ENCODE measurements around the gene TAF1D.

The TAF1D gene

GRCh38 chr11:93732237-93732892 is 8.9 kb downstream of the TAF1D start:
- Histone ChIP-seq H2AK5ac (ENCODE audit: low read length, severe bottlenecking) (no peak overlapping the region), H3K23ac (ENCODE audit: low read length in 2 of 2) (no peak overlapping the region), H3K4me2 (ENCODE audit: low read length, poor library complexity, severe bottlenecking) (no peak overlapping the region), H3K27me3 (ENCODE audit: control insufficient read depth in 1 of 2, insufficient read depth in 1 of 2, low read length in 2 of 2) (no peaks in the 10 kb centered on the region), H3K4me1 (ENCODE audit: control insufficient read depth, insufficient read depth, low read depth, low read length) (peaks cover 4% of the 10 kb centered on the region), H2AFZ (ENCODE audit: low read depth, low read length) (no peak overlapping the region), H4K8ac (ENCODE audit: low read length) (no peak overlapping the region), H3K14ac (ENCODE audit: low read length in 2 of 2) (no peak overlapping the region), H3K36me3 (ENCODE audit: control insufficient read depth in 1 of 2, insufficient read depth in 2 of 2, low read depth in 1 of 2, low read length in 2 of 2) (peaks cover 15 to 100% of the 10 kb centered on the region in 2 experiments), H3K4me3 (ENCODE audit: insufficient read depth in 1 of 2, low read depth in 1 of 2, low read length in 2 of 2) (no peak overlapping the region), H3K27ac (ENCODE audit: low read length, poor library complexity, severe bottlenecking) (peak overlapping the region; percentile 26), H2BK120ac (ENCODE audit: low read depth, low read length) (no peak overlapping the region), H3K79me1 (replicated peaks; ENCODE audit: low read length, poor library complexity, severe bottlenecking) (peaks cover 3% of the 10 kb centered on the region), H3K18ac (ENCODE audit: low read depth in 1 of 2, low read length in 2 of 2) (no peak overlapping the region), H2BK15ac (ENCODE audit: low read depth, poor library complexity, severe bottlenecking) (no peak overlapping the region), H3K4ac (ENCODE audit: low read depth in 1 of 2, low read length in 2 of 2) (no peak overlapping the region), H3K9me3 (ENCODE audit: control insufficient read depth, low read length) (no peaks in the 10 kb centered on the region), H2BK12ac (ENCODE audit: low read length in 2 of 2) (no peak overlapping the region), H4K91ac (ENCODE audit: low read length) (no peak overlapping the region), H2BK5ac (ENCODE audit: low read depth, low read length, poor library complexity, severe bottlenecking) (no peak overlapping the region), H3K9ac (ENCODE audit: low read length) (no peak overlapping the region)
- DNase-seq = no peak
- WGBS = 86% methylated on average over 3 of the region's 4 CpGs

GRCh38 chr11:93730108-93731107 is 10.9 kb downstream of the TAF1D start:
- Histone ChIP-seq H3K23ac (ENCODE audit: low read length in 2 of 2) (no peak overlapping the region), H3K4me2 (ENCODE audit: low read length, poor library complexity, severe bottlenecking) (no peak overlapping the region), H3K79me1 (replicated peaks; ENCODE audit: low read length, poor library complexity, severe bottlenecking) (peaks cover 2% of the 10 kb centered on the region), H4K8ac (ENCODE audit: low read length) (no peak overlapping the region), H2BK12ac (ENCODE audit: low read length in 2 of 2) (no peak overlapping the region), H4K91ac (ENCODE audit: low read length) (no peak overlapping the region), H3K27me3 (ENCODE audit: control insufficient read depth in 1 of 2, insufficient read depth in 1 of 2, low read length in 2 of 2) (no peaks in the 10 kb centered on the region), H3K9me3 (ENCODE audit: control insufficient read depth, low read length) (no peaks in the 10 kb centered on the region), H3K4me3 (ENCODE audit: insufficient read depth in 1 of 2, low read depth in 1 of 2, low read length in 2 of 2) (no peak overlapping the region), H3K9ac (ENCODE audit: low read length) (peak overlapping the region; percentile 1), H3K27ac (ENCODE audit: low read length, poor library complexity, severe bottlenecking) (no peak overlapping the region), H2BK120ac (ENCODE audit: low read depth, low read length) (no peak overlapping the region), H3K4ac (ENCODE audit: low read depth in 1 of 2, low read length in 2 of 2) (no peak overlapping the region), H3K18ac (ENCODE audit: low read depth in 1 of 2, low read length in 2 of 2) (no peak overlapping the region), H2AFZ (ENCODE audit: low read depth, low read length) (no peak overlapping the region), H3K14ac (ENCODE audit: low read length in 2 of 2) (no peak overlapping the region), H3K36me3 (ENCODE audit: control insufficient read depth in 1 of 2, insufficient read depth in 2 of 2, low read depth in 1 of 2, low read length in 2 of 2) (peaks cover 14 to 96% of the 10 kb centered on the region in 2 experiments), H3K4me1 (ENCODE audit: control insufficient read depth, insufficient read depth, low read depth, low read length) (peaks cover 4% of the 10 kb centered on the region), H2BK15ac (ENCODE audit: low read depth, poor library complexity, severe bottlenecking) (no peak overlapping the region), H2AK5ac (ENCODE audit: low read length, severe bottlenecking) (no peak overlapping the region), H2BK5ac (ENCODE audit: low read depth, low read length, poor library complexity, severe bottlenecking) (no peak overlapping the region)
- no peak for DNase-seq
- over 99% methylated on average over 3 of the region's 5 CpGs for WGBS

- H3K27ac ChIP-seq (ENCODE audit: low read length, poor library complexity, severe bottlenecking) = no peak overlapping the region
- no peak overlapping the region for H3K23ac ChIP-seq (ENCODE audit: low read length in 2 of 2)
- WGBS = 100% methylated on average over 4 of the region's 5 CpGs
- no peak overlapping the region for H2AFZ ChIP-seq (ENCODE audit: low read depth, low read length)
- H3K27me3 ChIP-seq (ENCODE audit: control insufficient read depth in 1 of 2, insufficient read depth in 1 of 2, low read length in 2 of 2) = no peaks in the 10 kb centered on the region
- H3K4me2 ChIP-seq (ENCODE audit: low read length, poor library complexity, severe bottlenecking) = no peak overlapping the region
- H3K4me1 ChIP-seq (ENCODE audit: control insufficient read depth, insufficient read depth, low read depth, low read length) = peaks cover 2% of the 10 kb centered on the region
- H3K9ac ChIP-seq (ENCODE audit: low read length) = no peak overlapping the region
- H3K18ac ChIP-seq (ENCODE audit: low read depth in 1 of 2, low read length in 2 of 2) = no peak overlapping the region
- DNase-seq = no peak
- H2BK5ac ChIP-seq (ENCODE audit: low read depth, low read length, poor library complexity, severe bottlenecking) = no peak overlapping the region
- no peaks in the 10 kb centered on the region for H3K79me1 ChIP-seq (replicated peaks; ENCODE audit: low read length, poor library complexity, severe bottlenecking)
- no peak overlapping the region for H3K4me3 ChIP-seq (ENCODE audit: insufficient read depth in 1 of 2, low read depth in 1 of 2, low read length in 2 of 2)
- no peak overlapping the region for H2AK5ac ChIP-seq (ENCODE audit: low read length, severe bottlenecking)
- H3K36me3 ChIP-seq (ENCODE audit: control insufficient read depth in 1 of 2, insufficient read depth in 2 of 2, low read depth in 1 of 2, low read length in 2 of 2) = peaks cover 9 to 90% of the 10 kb centered on the region in 2 experiments
- H2BK12ac ChIP-seq (ENCODE audit: low read length in 2 of 2) = no peak overlapping the region
- no peak overlapping the region for H3K4ac ChIP-seq (ENCODE audit: low read depth in 1 of 2, low read length in 2 of 2)
- no peak overlapping the region for H2BK120ac ChIP-seq (ENCODE audit: low read depth, low read length)
- no peak overlapping the region for H4K8ac ChIP-seq (ENCODE audit: low read length)
- H2BK15ac ChIP-seq (ENCODE audit: low read depth, poor library complexity, severe bottlenecking) = no peak overlapping the region
- H3K9me3 ChIP-seq (ENCODE audit: control insufficient read depth, low read length) = no peaks in the 10 kb centered on the region
- H4K91ac ChIP-seq (ENCODE audit: low read length) = no peak overlapping the region
- H3K14ac ChIP-seq (ENCODE audit: low read length in 2 of 2) = no peak overlapping the region
Measured at GRCh38 chr11:93729129-93729616, 12.1 kb downstream of the TAF1D start.

GRCh38 chr11:93728792-93729128 is 12.5 kb downstream of the TAF1D start:
- 100% methylated on average over 1 of the region's 2 CpGs for WGBS
- no peak overlapping the region for H3K27ac ChIP-seq (ENCODE audit: low read length, poor library complexity, severe bottlenecking)
- no peak overlapping the region for H2BK5ac ChIP-seq (ENCODE audit: low read depth, low read length, poor library complexity, severe bottlenecking)

More at GRCh38 chr11:93728792-93729128, 12.5 kb downstream of the TAF1D start:
- Histone ChIP-seq H3K27me3 (ENCODE audit: control insufficient read depth in 1 of 2, insufficient read depth in 1 of 2, low read length in 2 of 2) (no peaks in the 10 kb centered on the region), H3K9me3 (ENCODE audit: control insufficient read depth, low read length) (no peaks in the 10 kb centered on the region), H2BK15ac (ENCODE audit: low read depth, poor library complexity, severe bottlenecking) (no peak overlapping the region), H3K23ac (ENCODE audit: low read length in 2 of 2) (no peak overlapping the region), H3K4me3 (ENCODE audit: insufficient read depth in 1 of 2, low read depth in 1 of 2, low read length in 2 of 2) (no peak overlapping the region), H3K4ac (ENCODE audit: low read depth in 1 of 2, low read length in 2 of 2) (no peak overlapping the region), H3K4me1 (ENCODE audit: control insufficient read depth, insufficient read depth, low read depth, low read length) (peaks cover 2% of the 10 kb centered on the region), H3K18ac (ENCODE audit: low read depth in 1 of 2, low read length in 2 of 2) (no peak overlapping the region), H3K79me1 (replicated peaks; ENCODE audit: low read length, poor library complexity, severe bottlenecking) (no peaks in the 10 kb centered on the region), H3K9ac (ENCODE audit: low read length) (no peak overlapping the region), H4K8ac (ENCODE audit: low read length) (no peak overlapping the region), H2AK5ac (ENCODE audit: low read length, severe bottlenecking) (no peak overlapping the region), H2BK12ac (ENCODE audit: low read length in 2 of 2) (no peak overlapping the region), H4K91ac (ENCODE audit: low read length) (no peak overlapping the region), H2BK120ac (ENCODE audit: low read depth, low read length) (no peak overlapping the region), H2AFZ (ENCODE audit: low read depth, low read length) (no peak overlapping the region), H3K14ac (ENCODE audit: low read length in 2 of 2) (no peak overlapping the region), H3K4me2 (ENCODE audit: low read length, poor library complexity, severe bottlenecking) (no peak overlapping the region), H3K36me3 (ENCODE audit: control insufficient read depth in 1 of 2, insufficient read depth in 2 of 2, low read depth in 1 of 2, low read length in 2 of 2) (peaks cover 9 to 88% of the 10 kb centered on the region in 2 experiments)
- no peak for DNase-seq

Data from mesenchymal stem cell (in vitro differentiated cells and primary cell).